NCI-H345 (cell line): ENCODE results near the gene EID3.

Experiments
- DNase-seq: peaks from one replicate; lab custom pipeline; 2025; lab: John Stamatoyannopoulos, UW

EID3 gene

GRCh38 chr12:104339663-104340062, 36.1 kb downstream of the EID3 start:
- no peak for DNase-seq

DNA sequence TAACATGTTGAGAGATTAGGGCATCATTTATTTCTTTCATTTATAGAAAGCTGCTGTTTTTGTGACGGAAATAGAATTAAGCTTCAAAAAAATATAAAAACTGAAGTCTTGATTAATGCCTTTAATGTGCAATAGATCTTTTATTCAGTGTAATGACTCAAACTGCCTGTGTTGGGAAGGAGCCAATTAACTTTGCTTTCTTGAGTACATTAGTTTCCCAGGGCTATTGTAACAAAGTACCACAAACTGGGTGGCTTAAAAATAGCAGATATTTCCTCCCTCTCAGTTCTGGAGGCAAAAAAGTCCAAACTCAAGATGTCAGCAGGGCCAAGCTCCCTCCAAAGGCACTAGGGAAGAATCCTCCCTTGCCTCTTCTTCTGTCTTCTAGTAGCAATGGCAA, 36.6 kb downstream of the EID3 start:
- no peak for DNase-seq

- DNase-seq: no peak
Observed at GRCh38 chr12:104340925-104341611, 37.5 kb downstream of the EID3 start.

- DNase-seq: no peak
Observed at GRCh38 chr12:104342147-104342546, 38.6 kb downstream of the EID3 start.

- DNase-seq: no peak
Observed at GRCh38 chr12:104342635-104343249, 39.2 kb downstream of the EID3 start.

DNA sequence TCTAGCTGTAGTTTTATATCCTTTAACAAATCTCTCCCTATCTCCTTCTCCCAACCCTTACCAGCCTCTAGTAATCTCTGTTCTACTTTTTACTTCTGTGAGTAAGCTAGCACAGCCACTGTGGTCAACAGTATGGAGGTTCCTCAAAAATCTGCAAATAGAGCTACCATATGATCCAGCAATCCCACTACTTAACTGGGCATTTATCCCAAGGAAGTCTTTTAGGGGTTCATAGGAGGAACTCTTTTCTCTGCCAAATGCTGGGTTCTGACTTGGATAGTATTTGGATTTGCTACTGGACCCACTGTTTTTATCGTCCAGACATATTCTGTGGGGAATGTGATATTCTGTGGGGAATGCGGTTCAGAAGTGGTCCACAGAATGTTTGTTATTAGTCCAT, 41.1 kb downstream of the EID3 start:
- DNase-seq: no peak

DNA sequence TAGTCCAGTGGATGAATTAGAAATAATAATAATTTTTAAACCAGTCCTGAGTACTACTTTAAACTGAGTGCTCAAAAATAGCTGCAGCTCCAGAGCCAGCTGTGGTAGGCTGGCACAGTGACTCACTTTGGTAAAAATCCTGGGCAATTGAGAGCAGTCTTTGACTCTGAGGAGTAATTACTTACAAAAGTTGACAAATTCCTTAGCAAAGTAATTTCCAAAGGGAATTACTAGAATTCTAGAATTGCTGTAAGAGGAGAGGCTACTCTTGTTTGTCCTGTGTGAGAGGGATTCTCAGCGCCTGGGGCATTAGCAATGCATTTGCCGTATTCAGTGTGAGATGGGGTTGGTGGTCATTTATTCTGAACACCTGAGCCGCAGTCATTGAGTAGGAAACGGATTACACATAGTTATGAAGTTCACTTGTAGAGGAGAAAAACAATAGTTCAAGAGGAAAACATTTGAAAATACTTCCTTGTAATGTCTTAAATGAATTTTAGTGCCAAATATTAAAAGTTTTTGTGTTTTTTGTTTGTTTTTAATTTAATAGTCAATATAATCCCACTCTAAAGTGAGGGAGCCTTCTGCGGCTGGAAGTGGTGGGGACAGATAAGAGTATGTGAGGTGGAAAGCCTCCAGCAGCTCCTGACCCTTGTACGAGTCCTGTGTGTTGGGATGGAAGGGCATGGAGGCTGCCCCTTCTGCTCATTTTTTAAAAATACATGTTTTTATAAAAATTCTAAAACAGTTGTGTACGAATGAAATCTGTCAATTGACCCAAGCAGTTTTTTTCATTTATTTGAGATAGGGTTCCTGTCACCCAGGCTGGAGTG, 41.9 kb downstream of the EID3 start:
- no peak for DNase-seq

DNA sequence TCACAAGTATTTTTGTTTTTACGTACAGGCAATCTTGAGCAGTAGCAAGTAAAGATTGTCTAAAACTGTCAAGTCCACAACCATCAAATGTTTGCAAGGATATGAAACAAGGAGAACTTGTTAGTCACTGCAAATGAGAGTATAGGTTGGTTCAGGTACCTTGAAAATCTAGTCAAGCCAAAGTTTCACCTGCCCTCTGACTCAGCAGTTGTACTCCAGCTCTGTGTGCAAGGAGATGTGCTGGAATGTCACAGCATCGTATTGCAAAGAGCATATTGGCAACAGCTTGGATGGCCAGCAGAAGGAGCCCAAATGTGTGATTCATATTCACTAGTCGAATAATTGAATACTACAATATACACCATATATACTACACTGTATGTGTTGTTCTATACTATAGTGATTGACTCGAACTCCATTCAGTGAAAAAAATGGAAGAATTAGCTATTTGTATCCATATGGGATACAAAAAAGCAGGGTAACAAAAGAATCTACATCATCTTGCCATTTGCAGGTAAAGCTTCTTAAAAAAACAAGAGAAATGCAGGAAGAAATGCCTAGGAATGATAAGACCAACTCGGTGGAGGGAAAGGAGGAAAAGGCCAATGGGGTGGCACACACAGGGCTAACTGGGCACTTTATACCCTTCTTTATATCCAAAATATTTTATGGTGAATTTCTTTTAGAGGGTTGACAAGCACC, 44.0 kb downstream of the EID3 start:
- no peak for DNase-seq

GRCh38 chr12:104348283-104348993, 44.9 kb downstream of the EID3 start:
- DNase-seq: no peak

GRCh38 chr12:104348994-104349494, 45.5 kb downstream of the EID3 start:
- no peak for DNase-seq

- DNase-seq: no peak
Observed at GRCh38 chr12:104350211-104351056, 46.9 kb downstream of the EID3 start.

GRCh38 chr12:104351057-104351983, 47.8 kb downstream of the EID3 start:
- DNase-seq: no peak

- DNase-seq: no peak
Observed at GRCh38 chr12:104352106-104352713, 48.7 kb downstream of the EID3 start.

DNA sequence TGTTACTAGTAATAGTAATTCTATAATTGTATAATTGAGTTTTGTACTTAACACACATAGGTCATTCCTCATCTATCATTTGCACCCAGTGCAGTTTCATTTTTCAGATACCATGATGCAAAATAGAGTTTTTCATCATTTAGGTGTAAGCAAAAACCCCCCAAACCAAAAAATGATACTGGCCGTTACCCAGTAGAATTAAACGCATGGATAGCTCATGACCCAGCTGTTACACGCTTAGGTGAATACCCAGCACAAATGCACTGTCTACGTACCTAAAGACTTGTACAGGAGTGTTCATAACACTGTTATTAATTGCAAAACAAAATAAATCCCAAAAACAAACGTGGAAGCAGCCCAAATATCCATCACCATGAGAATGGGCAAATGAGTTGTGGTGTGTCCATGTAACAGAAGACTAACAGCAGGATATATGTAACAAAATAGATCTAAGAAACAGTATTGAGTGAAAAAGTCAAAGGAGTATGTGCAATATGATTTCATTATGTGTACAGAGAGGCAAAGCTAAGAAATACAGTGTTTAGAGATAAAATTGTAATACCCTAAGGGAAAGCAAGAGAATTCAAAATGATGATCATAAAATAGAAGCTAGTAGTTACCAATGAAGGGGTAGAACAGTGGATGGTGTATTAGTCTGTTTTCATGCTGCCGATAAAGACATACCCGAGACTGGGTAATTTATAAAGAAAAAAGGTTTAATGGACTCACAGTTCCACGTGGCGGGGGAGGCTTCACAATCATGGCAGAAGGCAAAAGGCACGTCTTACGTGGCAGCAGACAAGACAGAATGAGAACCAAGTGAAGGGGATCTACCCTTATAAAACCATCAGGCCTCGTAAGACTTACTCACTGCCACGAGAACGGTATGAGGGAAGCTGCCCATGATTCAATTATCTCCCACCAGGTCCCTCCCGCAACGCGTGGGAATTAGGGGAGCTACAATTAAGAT, 49.8 kb downstream of the EID3 start:
- DNase-seq: no peak

DNA sequence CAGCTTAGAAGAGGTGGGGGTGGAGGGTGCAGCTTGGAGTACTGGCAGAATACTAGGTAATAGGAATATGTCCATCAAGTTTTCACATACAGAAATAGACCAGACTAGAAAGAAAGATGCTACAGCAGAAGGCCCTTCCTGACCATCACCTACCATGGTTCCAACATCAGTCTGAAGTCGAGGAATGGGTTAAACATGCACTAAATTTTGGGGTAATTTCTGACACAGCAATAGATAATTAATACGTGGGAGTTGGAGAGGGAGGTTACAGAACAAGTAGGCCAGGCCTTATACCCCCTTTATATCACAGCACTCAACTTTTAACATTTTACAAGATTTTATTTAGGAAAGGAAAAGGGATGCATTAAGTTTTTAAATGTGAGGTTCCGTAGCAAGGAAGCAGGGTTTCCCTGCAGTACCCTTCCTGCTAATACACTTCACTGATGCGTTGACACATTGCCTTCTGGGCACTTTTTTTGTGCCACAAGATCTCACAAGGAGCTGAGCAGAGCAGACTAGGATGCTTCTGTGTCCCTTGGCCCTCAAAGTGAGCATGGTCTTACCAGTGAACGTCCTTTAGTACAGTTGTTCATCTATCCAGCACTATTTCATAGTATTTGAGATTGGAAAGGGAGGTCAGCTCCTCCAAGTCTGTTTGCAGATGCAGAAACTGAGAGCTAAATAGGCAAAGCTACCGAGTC, 50.8 kb downstream of the EID3 start:
- DNase-seq: no peak
